ENCODE measurements around the gene RPLP1.

RPLP1 gene

DNA sequence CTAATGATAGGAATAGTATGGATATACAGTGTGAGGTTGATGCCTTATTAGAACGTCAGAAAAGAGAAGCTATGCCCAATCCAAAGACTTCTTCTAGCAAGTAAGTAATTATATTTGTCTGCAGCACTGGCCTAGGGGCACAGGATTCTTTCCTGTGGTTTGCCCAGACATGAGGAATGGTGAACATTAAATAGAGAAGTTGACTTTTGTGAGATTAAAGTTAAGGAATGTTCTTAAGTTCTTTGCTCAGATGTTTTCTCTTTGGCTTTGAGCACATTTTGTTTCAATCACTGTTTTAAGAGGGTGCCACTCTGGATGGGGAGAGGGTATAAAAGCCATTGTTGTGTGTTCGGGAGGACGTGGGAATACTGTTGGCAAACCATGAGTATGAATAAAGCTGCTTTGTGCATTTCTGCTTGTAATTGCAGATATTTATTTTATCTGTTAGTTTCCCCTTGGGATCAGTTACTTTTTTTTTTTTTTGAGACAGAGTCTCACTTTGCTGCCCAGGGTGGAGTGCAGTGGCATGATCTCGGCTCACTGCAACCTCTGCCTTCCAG, 30.2 kb upstream of the RPLP1 start:
- no peak for DNase-seq (ENCODE audit: insufficient read length, low spot score)
- TF ChIP-seq CTCF (IDR thresholded peaks at IDR 0.05; ENCODE audit: insufficient read depth, missing control alignments): no peak
- FAIRE-seq: no peak

GRCh38 chr15:69424001-69424400, 28.6 kb upstream of the RPLP1 start:
- no peak for TF ChIP-seq CTCF (IDR thresholded peaks at IDR 0.05; ENCODE audit: insufficient read depth, missing control alignments)
- DNase-seq (ENCODE audit: insufficient read length, low spot score): no peak
- no peak for FAIRE-seq

GRCh38 chr15:69424748-69425413, 27.7 kb upstream of the RPLP1 start:
- no peak for TF ChIP-seq CTCF (IDR thresholded peaks at IDR 0.05; ENCODE audit: insufficient read depth, missing control alignments)
- FAIRE-seq: no peak
- no peak for DNase-seq (ENCODE audit: insufficient read length, low spot score)

DNA sequence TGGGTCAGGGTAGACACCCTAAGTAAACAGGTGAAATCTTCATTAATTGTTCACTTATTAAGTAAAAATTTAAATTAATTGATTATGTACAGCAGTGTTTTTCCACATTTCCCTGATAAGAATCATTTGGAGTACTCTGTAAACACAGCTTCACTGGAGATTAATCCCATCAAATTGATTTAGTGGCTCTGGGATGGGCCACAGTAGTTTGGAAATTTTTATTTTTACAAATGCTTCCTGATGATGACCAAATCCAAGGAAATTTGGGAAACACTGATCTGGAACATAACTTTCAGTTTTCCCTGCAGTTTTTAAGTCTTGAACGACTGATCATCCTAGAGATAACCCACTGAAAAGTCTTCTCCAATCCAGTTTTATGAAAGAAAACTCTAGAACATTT, 18.8 kb upstream of the RPLP1 start:
- DNase-seq (ENCODE audit: insufficient read length, low spot score) (no peak), FAIRE-seq (no peak)
- TF ChIP-seq CTCF (IDR thresholded peaks at IDR 0.05; ENCODE audit: insufficient read depth, missing control alignments): no peak

DNA sequence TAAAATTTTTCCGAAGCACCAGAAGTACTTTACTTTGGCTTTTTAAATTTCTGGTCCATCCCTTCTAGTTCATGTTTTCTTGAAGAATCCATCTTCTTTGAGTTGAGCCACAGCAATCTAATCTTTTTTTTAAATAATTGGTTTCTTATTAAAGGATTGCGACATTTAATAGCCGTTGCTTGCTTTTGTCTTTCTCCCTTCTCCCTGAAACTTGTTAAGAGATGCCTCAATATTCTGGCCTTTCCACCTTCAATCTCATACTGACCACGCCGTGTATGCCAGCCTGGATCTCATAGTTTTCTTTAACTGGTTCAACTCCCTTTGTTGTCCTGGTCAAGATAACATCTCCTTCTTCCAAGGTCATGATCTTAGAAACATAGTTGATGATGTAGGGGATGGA, 18.4 kb upstream of the RPLP1 start:
- no peak for DNase-seq (ENCODE audit: insufficient read length, low spot score)
- FAIRE-seq: no peak
- TF ChIP-seq CTCF (IDR thresholded peaks at IDR 0.05; ENCODE audit: insufficient read depth, missing control alignments): no peak

DNA sequence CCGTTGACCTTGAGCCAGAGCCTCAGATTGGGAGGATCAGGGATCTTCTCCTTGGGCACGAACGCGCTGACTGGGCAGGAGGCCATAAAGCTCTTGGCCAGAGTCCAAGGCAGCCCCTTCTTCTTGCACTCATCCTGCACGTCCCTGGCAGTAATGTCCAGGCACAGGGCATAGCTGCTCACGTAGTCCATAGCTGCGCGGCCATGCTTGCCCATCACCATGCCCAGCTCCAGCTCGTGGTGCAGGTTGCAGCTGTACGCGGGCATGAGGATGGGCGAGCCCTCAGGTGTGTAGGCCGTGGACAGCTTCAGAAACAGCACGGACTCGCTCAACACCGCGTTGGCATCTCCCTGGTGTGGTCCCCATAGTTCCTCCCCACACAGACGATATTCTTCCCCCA, 17.9 kb upstream of the RPLP1 start:
- TF ChIP-seq CTCF (IDR thresholded peaks at IDR 0.05; ENCODE audit: insufficient read depth, missing control alignments): no peak
- no peak for FAIRE-seq
- DNase-seq (ENCODE audit: insufficient read length, low spot score): no peak

DNA sequence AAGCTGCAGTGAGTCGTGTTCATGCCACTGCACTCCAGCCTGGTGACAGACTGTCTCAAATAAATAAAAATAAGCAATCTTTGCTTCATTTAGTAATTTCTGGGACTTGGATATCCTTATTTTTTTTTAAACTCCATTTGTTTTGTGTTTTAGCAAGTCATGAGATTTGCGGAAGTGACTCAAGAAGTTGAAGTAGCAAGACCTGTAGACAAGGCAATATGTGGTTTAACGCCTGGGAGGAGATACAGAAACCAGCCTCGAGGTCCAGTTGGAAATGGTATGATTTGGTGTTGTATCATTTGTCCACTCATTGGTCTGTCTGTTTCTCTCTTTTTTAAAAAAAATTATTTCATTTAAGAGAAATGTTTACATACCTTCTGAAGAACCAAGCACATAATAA, 16.6 kb upstream of the RPLP1 start:
- DNase-seq (ENCODE audit: insufficient read length, low spot score) (no peak), FAIRE-seq (no peak)
- TF ChIP-seq CTCF (IDR thresholded peaks at IDR 0.05; ENCODE audit: insufficient read depth, missing control alignments): no peak
